ENCODE measurements around the gene IL34.
A peak's percentile ranks its signal among the peaks of the same experiment; 100 is the strongest.

The IL34 gene

DNA sequence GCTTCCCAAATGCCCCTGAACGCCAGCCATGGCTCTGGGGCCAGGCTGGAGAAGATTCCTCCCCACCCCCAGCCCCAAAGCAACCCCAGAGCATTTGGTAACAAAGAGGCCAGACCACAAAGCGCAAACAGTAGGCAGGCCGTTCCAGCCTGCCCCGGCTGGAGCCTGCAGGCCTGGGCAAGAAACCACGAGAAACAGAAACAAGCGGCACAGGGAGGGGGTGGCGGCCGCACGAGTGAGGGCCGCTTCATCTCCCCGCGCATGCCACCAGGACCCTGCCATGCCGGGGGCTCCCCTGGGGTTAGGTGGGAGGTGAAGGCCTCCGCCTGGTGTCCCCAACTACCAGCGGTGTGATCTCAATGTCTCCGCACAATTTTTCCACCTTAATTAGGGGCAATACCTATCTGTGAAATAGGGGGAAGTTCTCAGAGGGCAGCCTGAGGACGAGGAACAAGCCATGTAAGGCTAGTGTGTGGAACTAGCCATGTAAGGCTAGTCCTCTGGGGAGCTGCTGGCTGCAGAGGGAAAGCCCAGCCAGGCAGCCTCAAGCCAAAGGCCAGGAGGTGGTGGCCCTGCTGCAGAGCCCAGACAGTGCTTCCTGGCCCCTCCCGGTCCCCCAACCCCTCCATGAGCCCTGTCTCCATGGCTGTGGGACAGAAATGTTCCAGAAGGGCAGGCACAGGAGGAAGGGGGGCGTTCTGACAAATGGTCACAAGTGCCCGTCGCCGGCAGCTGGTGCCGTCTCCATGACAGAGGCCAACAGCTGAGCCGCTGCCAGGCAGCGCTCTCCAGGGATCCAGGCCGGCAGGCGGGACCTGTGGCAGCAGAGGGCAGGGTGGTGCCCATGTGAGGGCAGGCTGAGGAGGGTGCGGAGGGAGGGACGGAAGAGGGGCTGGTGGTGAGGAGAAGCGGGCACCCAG is 54.0 kb downstream of the IL34 start:
- H3K9me3 ChIP-seq (ENCODE audit: control extremely low read depth in 1 of 5, control insufficient read depth in 4 of 5, insufficient read depth in 2 of 5, low read depth in 1 of 5, low read length in 4 of 5) = no peaks in the 10 kb centered on the region
- 56% methylated on average over 22 of the region's 30 CpGs for WGBS (ENCODE audit: insufficient coverage)
- peaks cover 0 to 20% (median 2%) of the 10 kb centered on the region in 4 experiments for H3K36me3 ChIP-seq (ENCODE audit: control insufficient read depth in 4 of 4, insufficient read depth in 4 of 4, low read length in 3 of 4)
- peak in 2 of 3 donors; percentile 55 to 62 for DNase-seq
- no peak overlapping the region for H3K4me3 ChIP-seq (ENCODE audit: control insufficient read depth in 1 of 7, extremely low read depth in 1 of 7, insufficient read depth in 4 of 7, low read depth in 2 of 7, low read length in 6 of 7)
- H3K4me1 ChIP-seq (ENCODE audit: control extremely low read depth in 1 of 4, control insufficient read depth in 4 of 4, insufficient read depth in 4 of 4, low read length in 3 of 4) = peaks cover 0 to 87% (median 54%) of the 10 kb centered on the region in 4 experiments
- no peaks in the 10 kb centered on the region for H3K27me3 ChIP-seq (replicated peaks in 2 of 5; ENCODE audit: control insufficient read depth in 4 of 5, insufficient read depth in 5 of 5, low read length in 4 of 5)
- POLR2A ChIA-PET = no interaction called here
- CTCF ChIA-PET = interaction anchor here (1.0 kb wide), 1 partner anchor 12 kb away, joined by 3 read pairs; no protein-coding TSS in a partner anchor
- peak overlapping the region in 1 of 2 experiments; percentile 43 for H3K27ac ChIP-seq (ENCODE audit: insufficient read depth in 1 of 2, low read depth in 1 of 2, low read length in 2 of 2, poor library complexity in 1 of 2, severe bottlenecking in 2 of 2)

DNA sequence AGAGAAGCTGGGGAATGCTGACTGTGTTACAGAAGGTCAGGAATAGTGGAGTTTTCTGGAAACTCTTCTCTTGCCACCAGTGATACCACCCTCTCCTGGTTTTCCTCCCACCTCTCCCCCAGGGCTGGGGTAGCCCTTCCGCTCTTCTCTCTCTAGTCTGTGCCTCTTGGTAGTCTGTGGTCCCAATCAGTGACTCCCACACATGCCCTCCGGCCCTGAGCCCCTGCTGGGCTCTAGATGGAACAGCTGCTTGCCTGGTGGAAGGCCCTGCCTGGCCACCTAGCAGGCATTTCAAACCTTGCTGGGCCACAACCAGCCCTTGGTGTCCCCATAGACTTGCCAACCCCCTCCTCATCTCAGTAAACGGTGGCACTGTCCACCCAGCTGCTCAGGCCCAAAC is 54.7 kb downstream of the IL34 start:
- H3K27ac ChIP-seq (ENCODE audit: insufficient read depth in 1 of 2, low read depth in 1 of 2, low read length in 2 of 2, poor library complexity in 1 of 2, severe bottlenecking in 2 of 2) = no peak overlapping the region
- no peaks in the 10 kb centered on the region for H3K9me3 ChIP-seq (ENCODE audit: control extremely low read depth in 1 of 5, control insufficient read depth in 4 of 5, insufficient read depth in 2 of 5, low read depth in 1 of 5, low read length in 4 of 5)
- H3K4me3 ChIP-seq (ENCODE audit: control insufficient read depth in 1 of 7, extremely low read depth in 1 of 7, insufficient read depth in 4 of 7, low read depth in 2 of 7, low read length in 6 of 7) = no peak overlapping the region
- peaks cover 0 to 80% (median 48%) of the 10 kb centered on the region in 4 experiments for H3K4me1 ChIP-seq (ENCODE audit: control extremely low read depth in 1 of 4, control insufficient read depth in 4 of 4, insufficient read depth in 4 of 4, low read length in 3 of 4)
- DNase-seq = peak in 1 of 3 donors; percentile 17
- H3K27me3 ChIP-seq (replicated peaks in 2 of 5; ENCODE audit: control insufficient read depth in 4 of 5, insufficient read depth in 5 of 5, low read length in 4 of 5) = no peaks in the 10 kb centered on the region
- WGBS (ENCODE audit: insufficient coverage) = 85% methylated on average over 3 of the region's 3 CpGs
- peaks cover 0 to 20% (median 2%) of the 10 kb centered on the region in 4 experiments for H3K36me3 ChIP-seq (ENCODE audit: control insufficient read depth in 4 of 4, insufficient read depth in 4 of 4, low read length in 3 of 4)
- ChIA-PET CTCF (interaction anchor here (1.0 kb wide), 1 partner anchor 12 kb away, joined by 3 read pairs; no protein-coding TSS in a partner anchor), POLR2A (no interaction called here)

DNA sequence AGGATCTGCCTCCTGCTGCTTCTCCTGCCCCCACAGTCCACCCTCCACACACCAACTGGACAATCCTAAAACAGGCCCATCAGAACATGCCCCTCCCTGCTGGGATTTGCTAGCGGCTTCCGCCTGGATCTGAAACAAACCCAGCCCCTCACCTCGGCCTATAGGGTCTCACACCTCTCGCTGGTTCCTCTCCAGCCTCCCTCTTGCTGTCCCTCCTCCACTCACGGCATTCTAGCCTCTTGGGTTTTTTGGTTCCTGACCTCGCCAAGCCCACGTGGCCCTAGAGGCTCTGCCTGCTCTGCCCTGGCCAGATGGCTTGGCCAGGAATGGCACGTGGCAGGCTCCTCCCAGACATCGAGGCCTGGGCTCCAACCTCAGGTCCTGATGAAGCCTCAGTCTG is 55.2 kb downstream of the IL34 start:
- POLR2A ChIA-PET = no interaction called here
- Histone ChIP-seq H3K4me3 (ENCODE audit: control insufficient read depth in 1 of 7, extremely low read depth in 1 of 7, insufficient read depth in 4 of 7, low read depth in 2 of 7, low read length in 6 of 7) (no peak overlapping the region), H3K9me3 (ENCODE audit: control extremely low read depth in 1 of 5, control insufficient read depth in 4 of 5, insufficient read depth in 2 of 5, low read depth in 1 of 5, low read length in 4 of 5) (no peaks in the 10 kb centered on the region), H3K27ac (ENCODE audit: insufficient read depth in 1 of 2, low read depth in 1 of 2, low read length in 2 of 2, poor library complexity in 1 of 2, severe bottlenecking in 2 of 2) (no peak overlapping the region), H3K27me3 (replicated peaks in 2 of 5; ENCODE audit: control insufficient read depth in 4 of 5, insufficient read depth in 5 of 5, low read length in 4 of 5) (no peaks in the 10 kb centered on the region), H3K4me1 (ENCODE audit: control extremely low read depth in 1 of 4, control insufficient read depth in 4 of 4, insufficient read depth in 4 of 4, low read length in 3 of 4) (peaks cover 0 to 74% (median 42%) of the 10 kb centered on the region in 4 experiments), H3K36me3 (ENCODE audit: control insufficient read depth in 4 of 4, insufficient read depth in 4 of 4, low read length in 3 of 4) (peaks cover 0 to 20% (median 2%) of the 10 kb centered on the region in 4 experiments)
- no peak for DNase-seq
- CTCF ChIA-PET = no interaction called here
- 90% methylated on average over 7 of the region's 9 CpGs for WGBS (ENCODE audit: insufficient coverage)

DNA sequence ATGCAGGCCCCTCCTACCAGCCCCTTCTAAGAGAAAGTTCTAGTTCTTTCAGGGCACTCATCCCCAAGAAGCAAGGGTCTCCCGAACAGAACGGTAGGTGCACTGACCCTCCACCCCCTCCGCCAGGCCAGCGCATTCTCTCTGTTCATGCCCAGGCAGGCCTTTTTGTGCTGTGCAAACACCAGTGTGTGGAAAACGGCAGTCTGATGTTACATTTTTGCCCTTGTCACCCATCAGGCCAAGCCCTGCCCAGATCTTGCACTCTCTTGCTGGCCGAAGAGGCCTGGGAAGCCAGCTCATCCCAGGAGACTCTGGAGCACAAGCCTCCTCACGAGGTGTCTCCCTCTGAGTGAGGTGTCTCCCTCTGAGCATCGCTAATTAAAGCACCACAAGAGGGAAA is 55.6 kb downstream of the IL34 start:
- CTCF ChIA-PET = interaction anchor here (1.2 to 2.5 kb wide), 3 partner anchors 13 to 70 kb away, joined by 4 to 13 read pairs (median 4); no protein-coding TSS in a partner anchor
- no peaks in the 10 kb centered on the region for H3K27me3 ChIP-seq (replicated peaks in 2 of 5; ENCODE audit: control insufficient read depth in 4 of 5, insufficient read depth in 5 of 5, low read length in 4 of 5)
- H3K9me3 ChIP-seq (ENCODE audit: control extremely low read depth in 1 of 5, control insufficient read depth in 4 of 5, insufficient read depth in 2 of 5, low read depth in 1 of 5, low read length in 4 of 5) = no peaks in the 10 kb centered on the region
- POLR2A ChIA-PET = no interaction called here
- no peak overlapping the region for H3K4me3 ChIP-seq (ENCODE audit: control insufficient read depth in 1 of 7, extremely low read depth in 1 of 7, insufficient read depth in 4 of 7, low read depth in 2 of 7, low read length in 6 of 7)
- 92% methylated on average over 7 of the region's 8 CpGs for WGBS (ENCODE audit: insufficient coverage)
- DNase-seq = no peak
- peaks cover 0 to 70% (median 38%) of the 10 kb centered on the region in 4 experiments for H3K4me1 ChIP-seq (ENCODE audit: control extremely low read depth in 1 of 4, control insufficient read depth in 4 of 4, insufficient read depth in 4 of 4, low read length in 3 of 4)
- no peak overlapping the region for H3K27ac ChIP-seq (ENCODE audit: insufficient read depth in 1 of 2, low read depth in 1 of 2, low read length in 2 of 2, poor library complexity in 1 of 2, severe bottlenecking in 2 of 2)
- peaks cover 0 to 20% (median 2%) of the 10 kb centered on the region in 4 experiments for H3K36me3 ChIP-seq (ENCODE audit: control insufficient read depth in 4 of 4, insufficient read depth in 4 of 4, low read length in 3 of 4)

DNA sequence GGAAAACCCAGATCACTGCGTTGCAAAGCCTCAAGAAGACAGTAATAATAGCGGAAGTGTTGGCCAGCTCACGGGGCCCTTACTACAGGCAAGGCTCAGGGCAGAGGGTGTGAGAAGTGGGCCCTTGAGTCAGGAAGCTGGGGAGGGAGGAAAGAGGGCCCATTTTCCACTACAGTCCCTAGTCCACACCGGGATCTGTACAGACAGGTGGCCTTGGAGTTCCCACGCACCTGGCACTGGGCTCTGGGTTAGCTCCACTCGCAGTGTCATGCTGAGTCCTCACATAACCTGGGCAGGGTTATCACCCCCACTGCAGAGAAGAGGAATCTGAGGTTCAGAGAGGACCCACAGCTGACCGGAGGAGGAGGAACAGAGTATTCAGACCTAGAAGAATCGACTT is 56.3 kb downstream of the IL34 start:
- Histone ChIP-seq H3K4me3 (ENCODE audit: control insufficient read depth in 1 of 7, extremely low read depth in 1 of 7, insufficient read depth in 4 of 7, low read depth in 2 of 7, low read length in 6 of 7) (no peak overlapping the region), H3K4me1 (ENCODE audit: control extremely low read depth in 1 of 4, control insufficient read depth in 4 of 4, insufficient read depth in 4 of 4, low read length in 3 of 4) (peaks cover 0 to 64% (median 32%) of the 10 kb centered on the region in 4 experiments), H3K27me3 (replicated peaks in 2 of 5; ENCODE audit: control insufficient read depth in 4 of 5, insufficient read depth in 5 of 5, low read length in 4 of 5) (no peaks in the 10 kb centered on the region), H3K9me3 (ENCODE audit: control extremely low read depth in 1 of 5, control insufficient read depth in 4 of 5, insufficient read depth in 2 of 5, low read depth in 1 of 5, low read length in 4 of 5) (no peaks in the 10 kb centered on the region), H3K27ac (ENCODE audit: insufficient read depth in 1 of 2, low read depth in 1 of 2, low read length in 2 of 2, poor library complexity in 1 of 2, severe bottlenecking in 2 of 2) (no peak overlapping the region), H3K36me3 (ENCODE audit: control insufficient read depth in 4 of 4, insufficient read depth in 4 of 4, low read length in 3 of 4) (peaks cover 0 to 20% (median 2%) of the 10 kb centered on the region in 4 experiments)
- POLR2A ChIA-PET = no interaction called here
- WGBS (ENCODE audit: insufficient coverage) = 85% methylated on average over 7 of the region's 8 CpGs
- DNase-seq = no peak
- CTCF ChIA-PET = interaction anchor here (1.0 to 2.5 kb wide), 4 partner anchors 12 to 69 kb away, joined by 3 to 13 read pairs (median 4); no protein-coding TSS in a partner anchor

DNA sequence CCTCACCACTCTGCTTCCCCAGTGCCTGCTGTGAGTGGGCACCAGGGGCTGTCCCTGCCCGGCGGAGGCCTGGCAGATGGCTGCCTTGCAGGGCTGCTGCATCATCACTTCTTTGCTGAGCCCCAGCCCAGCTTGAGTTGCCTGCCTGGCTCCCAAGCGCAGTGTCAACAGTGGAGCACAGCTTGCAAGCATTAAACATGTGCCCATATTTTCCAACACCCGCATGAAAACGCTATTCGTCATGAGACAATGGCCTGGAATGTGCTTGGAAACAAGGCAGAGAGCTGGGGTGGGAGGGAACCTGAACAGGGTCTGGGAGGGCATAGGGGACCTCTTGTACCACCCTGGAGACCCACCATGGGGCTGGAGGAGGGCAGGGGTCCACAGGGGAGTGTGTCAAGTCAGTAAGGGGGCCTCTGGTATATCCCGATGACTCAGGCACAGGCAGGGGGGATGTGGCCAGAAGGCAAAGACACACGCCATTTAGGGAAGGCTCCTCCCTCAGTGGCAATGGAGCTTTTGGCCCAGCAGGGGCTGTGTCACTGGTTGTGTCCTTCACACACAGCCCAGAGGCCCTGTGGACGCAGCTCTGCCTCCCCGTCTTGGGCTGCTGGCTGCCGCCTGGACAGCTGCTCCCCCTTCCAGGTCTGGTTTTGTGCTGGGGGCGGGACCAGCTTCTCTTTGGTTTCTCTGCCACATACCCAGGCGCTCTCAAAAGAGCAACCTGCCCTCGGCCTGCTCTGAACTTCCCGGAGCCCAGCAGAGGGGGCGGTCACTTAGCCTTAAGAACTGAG is 56.9 kb downstream of the IL34 start:
- POLR2A ChIA-PET = interaction anchor here (0.6 kb wide), 1 partner anchor 32 kb away, joined by 3 read pairs; no protein-coding TSS in a partner anchor
- CTCF ChIA-PET = interaction anchor here (1.0 to 2.5 kb wide), 4 partner anchors 11 to 68 kb away, joined by 3 to 13 read pairs (median 4); no protein-coding TSS in a partner anchor
- 95% methylated on average over 16 of the region's 16 CpGs for WGBS (ENCODE audit: insufficient coverage)
- Histone ChIP-seq H3K4me1 (ENCODE audit: control extremely low read depth in 1 of 4, control insufficient read depth in 4 of 4, insufficient read depth in 4 of 4, low read length in 3 of 4) (peaks cover 0 to 58% (median 26%) of the 10 kb centered on the region in 4 experiments), H3K4me3 (ENCODE audit: control insufficient read depth in 1 of 7, extremely low read depth in 1 of 7, insufficient read depth in 4 of 7, low read depth in 2 of 7, low read length in 6 of 7) (no peak overlapping the region), H3K36me3 (ENCODE audit: control insufficient read depth in 4 of 4, insufficient read depth in 4 of 4, low read length in 3 of 4) (peaks cover 0 to 15% (median 3%) of the 10 kb centered on the region in 4 experiments), H3K27ac (ENCODE audit: insufficient read depth in 1 of 2, low read depth in 1 of 2, low read length in 2 of 2, poor library complexity in 1 of 2, severe bottlenecking in 2 of 2) (no peak overlapping the region), H3K27me3 (replicated peaks in 2 of 5; ENCODE audit: control insufficient read depth in 4 of 5, insufficient read depth in 5 of 5, low read length in 4 of 5) (no peaks in the 10 kb centered on the region), H3K9me3 (ENCODE audit: control extremely low read depth in 1 of 5, control insufficient read depth in 4 of 5, insufficient read depth in 2 of 5, low read depth in 1 of 5, low read length in 4 of 5) (no peaks in the 10 kb centered on the region)
- peak in 2 of 3 donors; percentile 24 to 42 for DNase-seq

Measured in common myeloid progenitor, CD34-positive (primary cell).